Loucy (cell line): ENCODE data around the gene UBE2Q1.

Experiments
- EZH2phosphoT487 ChIP-seq: fragments of 200-600 bp; IDR thresholded peaks from 2 replicates; pipeline ENCODE4 v1.6.1; 2018; ENCODE audit warnings: antibody characterized with exemption, mild to moderate bottlenecking, moderate library complexity, borderline replicate concordance
- TF ChIP-seq, protein P1 (sequence below): fragments of 200-600 bp; sonication (generic); conservative IDR thresholded peaks from 2 replicates; pipeline ENCODE4 v1.5.1; 2014; ENCODE audit warnings: mild to moderate bottlenecking, antibody characterized with exemption, low read length

- TF ChIP-seq, protein P1, sequence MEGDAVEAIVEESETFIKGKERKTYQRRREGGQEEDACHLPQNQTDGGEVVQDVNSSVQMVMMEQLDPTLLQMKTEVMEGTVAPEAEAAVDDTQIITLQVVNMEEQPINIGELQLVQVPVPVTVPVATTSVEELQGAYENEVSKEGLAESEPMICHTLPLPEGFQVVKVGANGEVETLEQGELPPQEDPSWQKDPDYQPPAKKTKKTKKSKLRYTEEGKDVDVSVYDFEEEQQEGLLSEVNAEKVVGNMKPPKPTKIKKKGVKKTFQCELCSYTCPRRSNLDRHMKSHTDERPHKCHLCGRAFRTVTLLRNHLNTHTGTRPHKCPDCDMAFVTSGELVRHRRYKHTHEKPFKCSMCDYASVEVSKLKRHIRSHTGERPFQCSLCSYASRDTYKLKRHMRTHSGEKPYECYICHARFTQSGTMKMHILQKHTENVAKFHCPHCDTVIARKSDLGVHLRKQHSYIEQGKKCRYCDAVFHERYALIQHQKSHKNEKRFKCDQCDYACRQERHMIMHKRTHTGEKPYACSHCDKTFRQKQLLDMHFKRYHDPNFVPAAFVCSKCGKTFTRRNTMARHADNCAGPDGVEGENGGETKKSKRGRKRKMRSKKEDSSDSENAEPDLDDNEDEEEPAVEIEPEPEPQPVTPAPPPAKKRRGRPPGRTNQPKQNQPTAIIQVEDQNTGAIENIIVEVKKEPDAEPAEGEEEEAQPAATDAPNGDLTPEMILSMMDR, result no peak
- no peak for TF ChIP-seq EZH2phosphoT487
Measured at GRCh38 chr1:154591206-154591605, 32.7 kb upstream of the UBE2Q1 start.
